Liver (tissue), 3 donors: Measurements from ENCODE around the gene STARD9.

Source experiments
- EGR1 ChIP-seq, 2 donors: IDR thresholded peaks; 2 replicates each; pipeline ENCODE4 v1.6.1; 2016 to 2018; ENCODE audit warnings: antibody characterized with exemption in 2 of 2, low read depth in 2 of 2
- GABPA ChIP-seq, 2 donors: IDR thresholded peaks in 1 of 2; conservative IDR thresholded peaks in 1 of 2; 2 replicates each; pipeline ENCODE4 v1.6.1; 2016; ENCODE audit warnings: antibody characterized with exemption in 2 of 2, mild to moderate bottlenecking in 1 of 2, moderate library complexity in 1 of 2
- JUND ChIP-seq, 2 donors: IDR thresholded peaks; 2 replicates each; pipeline ENCODE4 v1.6.1; 2016; ENCODE audit warnings: antibody characterized with exemption in 2 of 2
- RAD21 ChIP-seq, 2 donors: IDR thresholded peaks; 2 replicates each; pipeline ENCODE4 v1.6.1; 2016; ENCODE audit warnings: antibody characterized with exemption in 2 of 2, mild to moderate bottlenecking in 2 of 2
- TF ChIP-seq, protein P1 (sequence below): IDR thresholded peaks from 2 replicates; pipeline ENCODE4 v1.6.1; 2016; ENCODE audit warnings: antibody characterized with exemption
- TF ChIP-seq, protein P2 (sequence below): fragments of 150-350 bp; IDR thresholded peaks from 2 replicates; pipeline ENCODE4 v1.5.1; 2017; ENCODE audit warnings: improper control_type of control experiment, low read depth, low read length; ENCODE audit not compliant: missing input control
- donor health status: healthy.
- donor health status: healthy.

GRCh38 chr15:42731461-42731860 is 156.1 kb downstream of the STARD9 start:
- TF ChIP-seq JUND (IDR thresholded peaks at IDR 0.05): no peak
- no peak for TF ChIP-seq GABPA (IDR thresholded peaks at IDR 0.05 in 1 of 2, conservative IDR thresholded peaks at IDR 0.05 in 1 of 2)
- no peak for TF ChIP-seq EGR1 (IDR thresholded peaks at IDR 0.05; ENCODE audit: low read depth in 2 of 2)
- TF ChIP-seq, protein P1, sequence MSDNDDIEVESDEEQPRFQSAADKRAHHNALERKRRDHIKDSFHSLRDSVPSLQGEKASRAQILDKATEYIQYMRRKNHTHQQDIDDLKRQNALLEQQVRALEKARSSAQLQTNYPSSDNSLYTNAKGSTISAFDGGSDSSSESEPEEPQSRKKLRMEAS: no peak
- TF ChIP-seq, protein P2, sequence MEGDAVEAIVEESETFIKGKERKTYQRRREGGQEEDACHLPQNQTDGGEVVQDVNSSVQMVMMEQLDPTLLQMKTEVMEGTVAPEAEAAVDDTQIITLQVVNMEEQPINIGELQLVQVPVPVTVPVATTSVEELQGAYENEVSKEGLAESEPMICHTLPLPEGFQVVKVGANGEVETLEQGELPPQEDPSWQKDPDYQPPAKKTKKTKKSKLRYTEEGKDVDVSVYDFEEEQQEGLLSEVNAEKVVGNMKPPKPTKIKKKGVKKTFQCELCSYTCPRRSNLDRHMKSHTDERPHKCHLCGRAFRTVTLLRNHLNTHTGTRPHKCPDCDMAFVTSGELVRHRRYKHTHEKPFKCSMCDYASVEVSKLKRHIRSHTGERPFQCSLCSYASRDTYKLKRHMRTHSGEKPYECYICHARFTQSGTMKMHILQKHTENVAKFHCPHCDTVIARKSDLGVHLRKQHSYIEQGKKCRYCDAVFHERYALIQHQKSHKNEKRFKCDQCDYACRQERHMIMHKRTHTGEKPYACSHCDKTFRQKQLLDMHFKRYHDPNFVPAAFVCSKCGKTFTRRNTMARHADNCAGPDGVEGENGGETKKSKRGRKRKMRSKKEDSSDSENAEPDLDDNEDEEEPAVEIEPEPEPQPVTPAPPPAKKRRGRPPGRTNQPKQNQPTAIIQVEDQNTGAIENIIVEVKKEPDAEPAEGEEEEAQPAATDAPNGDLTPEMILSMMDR: no peak
- no peak for TF ChIP-seq RAD21 (IDR thresholded peaks at IDR 0.05)
